ENCODE data around the gene SPEG.
A peak's percentile ranks its signal among the peaks of the same experiment; 100 is the strongest.

- no peak for TF ChIP-seq POLR2AphosphoS5 (IDR thresholded peaks at IDR 0.05; ENCODE audit: low read depth)
- no peak for TF ChIP-seq CREB1 (CRISPR knock-in tag; IDR thresholded peaks at IDR 0.05; ENCODE audit: low read depth)
- peak; percentile 96 for TF ChIP-seq CTCF (conservative IDR thresholded peaks at IDR 0.05; ENCODE audit: low read depth in 2 of 2)
Observed at GRCh38 chr2:219402665-219403515, 31.8 kb upstream of the SPEG start.

Measured in GM23338 (cell line).